ENCODE measurements around the gene RAD9A.

RAD9A gene

DNA sequence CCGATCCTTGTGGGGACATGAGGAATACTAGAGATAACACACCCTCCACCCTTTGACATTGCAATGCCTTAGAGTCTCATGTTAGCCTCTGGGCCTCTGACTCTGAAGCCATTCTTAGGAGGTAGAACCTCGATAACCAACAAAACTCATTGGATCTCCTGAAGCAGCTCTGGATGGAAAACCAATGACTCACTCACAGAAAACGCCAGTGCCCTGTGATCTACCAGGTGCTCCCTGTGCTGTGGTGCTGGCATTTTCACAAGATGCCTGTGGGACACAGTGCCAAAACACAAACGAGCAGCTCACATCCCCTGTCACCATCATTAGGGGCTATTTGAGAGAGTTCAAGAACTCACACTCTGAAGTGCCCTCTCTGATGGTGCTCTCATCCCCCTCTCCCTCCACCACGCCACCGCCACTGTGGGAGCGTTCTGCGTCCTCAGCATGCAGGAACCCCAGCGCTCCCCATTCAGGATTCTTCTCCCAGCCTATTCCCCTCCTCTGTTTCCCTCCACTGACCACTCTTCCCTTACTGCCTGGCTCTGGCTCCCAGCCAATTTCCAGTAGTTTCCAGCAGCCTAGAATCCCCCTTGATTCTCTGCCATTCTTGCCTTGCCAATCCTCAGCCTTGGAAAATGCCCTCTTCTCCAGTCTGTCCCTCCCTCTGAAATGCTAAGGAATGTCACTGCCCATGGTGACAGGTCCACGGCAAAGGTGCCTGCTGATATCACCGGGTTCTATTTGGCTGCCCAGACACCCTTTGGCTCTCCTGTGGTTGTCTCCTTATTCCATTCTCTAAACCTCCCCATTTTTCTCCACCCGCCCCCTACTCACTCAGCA, 33.7 kb upstream of the RAD9A start:
- DNase-seq (ENCODE audit: low read depth) = no peak

GRCh38 chr11:67364169-67364568, 27.6 kb upstream of the RAD9A start:
- no peak for DNase-seq (ENCODE audit: low read depth)

DNA sequence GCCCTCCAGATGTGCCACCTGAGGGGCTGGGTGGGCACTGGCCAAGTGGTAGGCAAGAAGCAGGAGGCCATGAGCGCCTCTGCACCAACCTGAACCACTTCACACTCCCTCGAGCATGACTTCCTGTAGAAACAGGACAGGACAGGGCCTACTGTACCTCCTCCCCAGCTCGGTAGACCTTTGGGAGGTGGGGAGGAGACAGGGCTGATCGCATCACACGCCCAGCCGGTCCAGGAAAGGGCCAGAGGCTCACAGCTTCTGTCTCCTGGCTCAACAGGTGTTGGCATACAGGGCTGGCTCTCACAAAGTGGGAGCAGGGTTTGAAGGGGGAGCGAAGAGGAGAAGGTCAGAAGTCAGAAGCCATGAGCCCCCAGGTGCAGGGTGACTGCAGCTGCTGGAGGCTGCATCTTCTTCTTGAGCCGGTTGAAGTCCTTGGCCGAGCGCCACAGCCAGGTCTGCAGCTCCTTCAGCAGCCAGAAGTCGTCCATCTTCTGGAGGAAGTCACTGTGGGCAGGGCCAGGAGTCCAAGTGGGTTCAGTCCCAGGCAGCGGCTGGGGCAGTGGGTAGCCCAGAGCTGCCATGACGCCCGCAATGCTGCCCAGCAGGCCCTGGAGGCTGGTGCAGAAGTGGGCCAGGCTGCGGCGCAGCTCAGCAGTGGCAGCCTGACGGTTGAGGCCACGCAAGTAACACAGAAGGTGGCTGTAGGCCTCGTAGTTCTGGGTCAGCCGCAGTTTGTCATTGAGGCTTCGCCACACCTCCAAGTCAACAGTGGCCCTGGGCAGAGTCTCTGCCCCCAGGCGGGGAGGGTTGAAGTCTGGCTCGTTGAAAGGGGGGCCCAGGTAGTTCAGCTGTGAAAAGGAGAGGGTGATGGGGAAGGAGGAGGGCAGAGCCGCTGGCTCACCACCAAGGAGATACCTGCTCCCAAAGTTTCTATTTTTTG, 26.7 kb upstream of the RAD9A start:
- no peak for DNase-seq (ENCODE audit: low read depth)

DNA sequence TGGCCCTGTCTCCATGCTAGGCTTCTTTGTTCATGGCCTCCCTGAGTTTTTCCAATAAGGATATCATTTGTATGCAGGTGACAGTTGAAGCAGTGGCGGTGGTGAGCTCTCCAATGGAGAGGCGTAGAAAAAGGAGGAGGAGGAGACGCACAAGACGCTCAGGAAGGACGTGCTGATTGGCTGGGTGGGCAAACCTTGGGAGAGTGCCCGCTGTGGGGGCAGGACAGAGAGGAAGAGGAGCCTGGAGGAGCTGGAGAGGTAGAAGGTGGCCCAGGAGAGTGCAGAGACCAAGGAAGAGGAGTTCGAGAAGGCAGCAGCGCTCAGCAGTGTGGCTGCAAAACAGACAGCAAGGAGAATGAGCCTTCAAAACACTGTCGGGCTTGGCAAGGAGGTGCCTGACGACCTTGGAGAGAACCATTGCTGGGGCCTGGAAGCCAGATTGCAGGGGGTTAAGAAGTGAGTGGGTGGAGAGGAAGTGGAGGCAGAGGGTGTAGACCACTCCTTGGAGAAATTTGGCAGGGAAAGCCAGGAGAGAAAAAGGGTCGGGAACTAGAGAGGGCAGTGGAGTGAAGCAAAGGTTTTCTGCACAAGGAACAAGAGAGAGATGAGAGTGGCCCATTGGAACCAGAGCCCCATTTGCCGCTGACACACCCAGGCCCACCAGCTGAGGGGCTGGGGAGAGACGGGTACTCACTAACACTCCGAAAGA, 25.9 kb upstream of the RAD9A start:
- no peak for DNase-seq (ENCODE audit: low read depth)

GRCh38 chr11:67366546-67366945, 25.2 kb upstream of the RAD9A start:
- no peak for DNase-seq (ENCODE audit: low read depth)

DNA sequence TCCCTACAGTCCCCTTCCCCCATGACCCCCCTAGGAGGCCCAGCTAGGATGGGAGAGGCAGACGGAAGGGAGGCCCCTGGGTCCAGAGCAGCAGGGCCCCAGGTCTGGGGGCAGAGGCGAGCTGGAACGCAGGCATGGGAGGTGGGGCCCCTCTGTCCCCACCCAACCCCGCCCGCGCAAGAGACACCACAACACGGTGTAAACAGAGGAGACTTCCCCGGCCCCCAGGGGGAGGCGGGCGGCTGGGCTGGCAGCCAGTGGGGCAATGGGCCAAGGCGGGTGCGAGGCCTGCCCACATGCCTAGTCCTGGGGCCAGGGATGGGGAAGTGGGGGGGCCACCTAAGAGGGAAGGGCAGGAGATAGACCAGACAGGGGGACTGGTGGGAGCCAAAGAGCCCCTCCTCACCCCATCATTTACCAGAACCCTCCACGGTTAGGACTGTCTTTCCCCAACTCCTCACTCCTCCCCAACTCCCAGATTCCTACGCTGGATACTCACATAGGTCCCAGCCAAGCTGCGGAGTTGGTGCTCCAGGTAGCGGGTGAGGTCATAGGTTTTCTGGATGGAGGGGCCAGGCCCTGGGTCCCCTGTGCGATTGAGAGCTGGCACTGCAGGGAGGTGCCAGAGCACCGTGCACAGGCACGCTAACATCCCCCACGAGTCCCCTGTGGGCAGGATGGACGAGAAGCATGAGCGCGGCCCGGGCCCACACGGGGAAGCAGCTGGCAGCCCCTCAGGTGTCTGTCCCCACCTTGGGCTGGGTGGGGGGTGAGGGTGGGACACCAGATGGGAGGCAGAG, 24.6 kb upstream of the RAD9A start:
- peak; percentile 43 for DNase-seq (ENCODE audit: low read depth)

DNA sequence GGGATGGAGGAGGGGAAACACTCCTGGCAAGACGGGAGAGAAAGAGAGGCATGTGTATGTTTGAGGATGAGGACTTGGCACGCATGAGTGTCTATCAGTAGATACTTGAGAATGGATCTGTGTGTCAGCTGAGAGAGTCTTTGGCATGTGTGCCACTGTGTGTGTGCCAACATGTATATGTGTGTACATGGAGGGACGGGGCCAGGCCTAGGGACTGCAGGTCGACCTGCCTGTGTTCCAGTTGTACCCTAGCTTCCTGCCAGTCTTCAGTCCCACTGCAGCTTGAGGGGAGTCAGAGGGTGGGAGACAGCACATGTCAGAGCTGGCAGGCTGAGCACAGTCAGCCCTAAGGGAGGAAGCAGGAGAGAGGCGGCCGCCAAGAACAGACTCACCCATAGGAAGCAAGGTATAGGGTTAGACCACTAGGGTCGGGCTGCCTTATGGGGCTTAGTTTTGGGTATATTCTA, 24.0 kb upstream of the RAD9A start:
- no peak for DNase-seq (ENCODE audit: low read depth)

- DNase-seq (ENCODE audit: low read depth) = no peak
Measured at GRCh38 chr11:67368621-67369020, 23.2 kb upstream of the RAD9A start.

- no peak for DNase-seq (ENCODE audit: low read depth)
Measured at GRCh38 chr11:67369275-67369674, 22.5 kb upstream of the RAD9A start.

DNA sequence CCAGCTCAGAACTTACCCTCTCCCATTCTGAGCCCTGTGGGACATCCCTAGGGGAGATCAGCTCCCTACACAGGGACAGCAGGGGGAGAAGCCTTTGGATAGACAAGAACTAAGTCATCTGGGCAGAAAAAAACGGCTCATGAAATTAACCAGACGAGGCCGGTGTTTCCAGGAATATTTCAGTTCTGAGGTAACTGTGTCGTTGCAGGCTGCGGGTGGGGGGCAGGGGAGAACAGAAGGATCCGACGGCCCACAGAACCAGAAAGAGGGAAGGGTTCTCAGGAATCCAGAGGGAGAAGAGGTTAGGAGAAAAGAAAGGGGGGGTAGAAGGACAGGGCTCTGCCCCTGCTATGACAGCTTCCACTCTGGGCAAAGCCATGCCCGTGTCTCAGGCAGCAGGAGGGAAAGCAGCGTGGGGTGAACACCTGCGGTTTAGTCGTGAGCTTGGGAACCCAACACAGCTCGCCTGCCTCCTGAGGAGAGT, 21.9 kb upstream of the RAD9A start:
- no peak for DNase-seq (ENCODE audit: low read depth)

DNA sequence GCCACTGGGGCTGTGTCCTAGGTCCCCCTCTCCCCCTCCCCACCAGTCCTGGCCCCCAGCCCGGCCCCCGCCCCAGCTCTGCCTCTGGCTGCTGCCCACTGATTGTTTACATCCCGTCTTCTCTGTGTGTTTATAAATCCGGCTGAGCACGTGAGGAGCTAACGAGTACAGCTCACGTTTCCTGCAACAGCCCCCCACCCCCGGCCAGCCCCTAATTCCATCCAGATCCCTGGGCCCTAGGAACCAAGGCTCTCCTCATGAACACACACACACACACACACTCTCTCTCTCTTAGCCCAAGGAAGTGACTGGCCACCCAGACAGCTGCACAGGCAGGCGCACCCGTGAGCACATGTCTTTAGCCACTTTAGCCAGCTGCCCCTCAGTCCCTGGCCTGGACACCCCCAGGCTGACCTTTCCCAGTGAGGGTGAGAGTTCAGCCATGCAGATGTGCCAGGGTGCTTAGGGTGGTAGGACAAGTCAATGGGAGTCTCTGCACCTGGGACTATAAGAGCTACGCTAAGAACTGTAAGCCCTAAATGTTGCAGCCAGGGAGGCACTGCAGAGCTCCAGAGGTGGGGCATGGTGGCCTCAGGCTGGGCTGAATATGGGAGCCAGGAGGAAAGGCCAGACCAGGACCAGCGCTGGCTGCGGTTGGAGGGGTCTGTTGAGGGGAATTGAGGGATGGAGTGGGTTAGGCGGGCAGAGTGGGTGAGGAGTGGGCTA, 21.3 kb upstream of the RAD9A start:
- peak; percentile 70 for DNase-seq (ENCODE audit: low read depth)

DNA sequence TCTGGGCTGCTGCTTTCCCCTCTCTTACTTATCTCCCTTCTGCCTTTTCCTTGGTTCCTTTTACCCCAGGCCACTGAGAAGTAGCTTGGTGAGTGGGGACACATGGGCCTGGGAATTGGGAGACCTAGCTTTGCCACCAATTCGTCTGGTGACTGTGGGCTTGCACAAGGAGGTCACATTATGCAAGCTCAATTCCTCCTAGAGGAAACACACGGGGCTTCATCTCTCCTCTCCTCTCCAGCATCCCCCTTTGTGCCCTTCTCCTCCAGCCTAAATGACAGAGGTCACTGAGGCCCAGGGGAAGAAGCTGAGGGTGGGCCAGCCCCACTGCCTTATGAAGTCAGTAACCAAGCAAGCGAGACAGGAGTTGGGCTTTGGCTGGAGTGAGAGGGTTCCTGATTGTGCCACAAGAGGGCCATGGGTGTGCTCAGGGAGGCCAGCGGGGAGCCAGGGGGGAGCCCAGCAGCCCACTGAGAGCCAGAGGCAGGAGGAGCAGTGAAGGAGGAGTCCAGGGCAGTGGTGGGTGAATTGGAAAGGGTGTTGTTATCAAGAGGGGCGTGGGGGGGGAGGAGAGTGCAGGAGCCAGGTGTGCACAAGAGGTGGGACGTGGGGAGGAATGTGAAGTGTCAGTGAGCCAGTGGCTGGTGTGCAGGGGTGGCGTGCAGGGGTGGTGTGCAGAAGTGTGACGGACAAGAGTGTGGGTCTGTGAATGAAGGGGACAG, 20.4 kb upstream of the RAD9A start:
- DNase-seq (ENCODE audit: low read depth) = peak; percentile 56

- no peak for DNase-seq (ENCODE audit: low read depth)
Measured at GRCh38 chr11:67371911-67372320, 19.9 kb upstream of the RAD9A start.

GRCh38 chr11:67372321-67372992, 19.3 kb upstream of the RAD9A start:
- DNase-seq (ENCODE audit: low read depth) = no peak

DNA sequence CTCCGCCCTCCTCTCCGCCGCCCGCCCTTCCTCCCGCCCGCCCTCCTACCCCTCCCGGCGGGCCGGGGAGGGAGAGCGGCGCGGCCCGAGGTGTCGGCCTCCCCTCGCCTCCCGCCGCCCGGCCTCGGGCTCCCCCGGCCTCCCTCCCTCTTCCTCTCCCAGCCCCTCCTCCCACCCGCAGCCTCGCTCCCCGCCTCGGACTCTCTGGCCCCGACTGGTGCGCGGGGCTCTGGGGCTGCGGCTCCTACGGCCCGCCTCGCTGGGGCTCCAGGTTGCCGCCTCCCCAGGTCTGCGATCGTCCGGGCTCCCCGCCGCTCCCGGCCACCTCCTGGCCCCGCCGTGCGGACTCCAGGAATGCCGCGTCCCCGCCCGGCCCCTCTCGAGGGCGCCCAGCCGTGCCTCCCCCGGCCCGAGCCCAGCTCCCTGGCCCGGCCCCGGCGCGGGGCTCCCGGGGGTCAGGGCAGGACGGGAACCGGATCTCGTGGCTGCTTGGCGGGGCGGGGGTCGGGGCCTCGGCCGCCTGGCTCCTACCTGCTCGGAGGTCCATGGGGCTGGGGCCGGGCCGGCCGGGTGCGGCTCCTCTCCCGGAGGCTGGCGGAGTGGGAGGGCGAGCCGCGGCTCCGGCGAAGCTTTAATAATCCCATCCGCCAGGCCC, 18.7 kb upstream of the RAD9A start, which contains the start of gene CLCF1:
Gene CLCF1, minus strand, starts transcription at position 606 of the 655 bp plus-strand sequence. Its CDS starts 59 bp downstream, at position 547.
- peak; percentile 77 for DNase-seq (ENCODE audit: low read depth)

DNA sequence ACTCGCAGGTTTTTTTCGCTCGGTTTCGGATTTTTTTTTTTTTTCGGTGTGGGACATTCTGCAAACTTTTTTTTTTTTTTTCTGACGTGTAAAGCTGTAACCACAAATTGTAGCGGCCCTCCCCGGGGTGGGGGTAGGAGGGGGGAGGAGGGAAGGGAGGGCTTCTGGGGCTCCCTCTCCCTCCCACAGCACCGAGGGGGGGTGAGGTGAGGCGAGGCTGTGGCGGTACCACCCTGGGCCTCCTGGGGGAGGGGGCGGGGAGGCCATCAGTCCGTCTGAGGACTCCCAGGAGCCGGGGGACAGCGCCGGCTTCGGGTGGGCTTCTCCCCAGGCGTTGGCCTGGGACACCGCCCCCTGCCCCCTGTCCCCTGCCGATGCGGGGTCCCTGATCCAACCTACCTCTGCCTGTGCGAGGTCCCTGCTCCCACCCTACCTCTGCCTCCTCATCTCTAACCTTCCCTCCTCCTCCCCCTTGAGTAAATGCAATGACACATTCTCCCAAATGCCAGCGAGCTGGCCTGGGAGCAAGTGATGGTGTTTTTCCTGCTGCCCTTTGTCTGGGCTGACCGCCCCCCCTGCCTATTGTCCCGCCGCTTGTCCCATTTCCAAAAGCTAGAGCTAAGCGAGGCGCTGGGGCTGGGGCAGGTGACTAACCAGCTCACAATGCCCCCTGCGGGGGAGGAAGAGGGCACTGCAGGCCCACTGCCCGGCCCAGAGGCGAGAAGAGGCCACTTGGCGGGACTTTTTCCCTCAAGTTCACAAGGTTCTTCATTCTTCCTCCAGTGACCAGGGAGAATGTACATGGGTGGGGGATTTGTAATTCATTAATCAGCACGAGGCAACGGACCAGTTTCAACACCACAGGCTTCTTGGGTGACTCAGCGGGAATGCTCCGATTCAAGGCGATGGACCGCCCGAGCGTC, 17.9 kb upstream of the RAD9A start:
- peak; percentile 99 for DNase-seq (ENCODE audit: low read depth)

DNA sequence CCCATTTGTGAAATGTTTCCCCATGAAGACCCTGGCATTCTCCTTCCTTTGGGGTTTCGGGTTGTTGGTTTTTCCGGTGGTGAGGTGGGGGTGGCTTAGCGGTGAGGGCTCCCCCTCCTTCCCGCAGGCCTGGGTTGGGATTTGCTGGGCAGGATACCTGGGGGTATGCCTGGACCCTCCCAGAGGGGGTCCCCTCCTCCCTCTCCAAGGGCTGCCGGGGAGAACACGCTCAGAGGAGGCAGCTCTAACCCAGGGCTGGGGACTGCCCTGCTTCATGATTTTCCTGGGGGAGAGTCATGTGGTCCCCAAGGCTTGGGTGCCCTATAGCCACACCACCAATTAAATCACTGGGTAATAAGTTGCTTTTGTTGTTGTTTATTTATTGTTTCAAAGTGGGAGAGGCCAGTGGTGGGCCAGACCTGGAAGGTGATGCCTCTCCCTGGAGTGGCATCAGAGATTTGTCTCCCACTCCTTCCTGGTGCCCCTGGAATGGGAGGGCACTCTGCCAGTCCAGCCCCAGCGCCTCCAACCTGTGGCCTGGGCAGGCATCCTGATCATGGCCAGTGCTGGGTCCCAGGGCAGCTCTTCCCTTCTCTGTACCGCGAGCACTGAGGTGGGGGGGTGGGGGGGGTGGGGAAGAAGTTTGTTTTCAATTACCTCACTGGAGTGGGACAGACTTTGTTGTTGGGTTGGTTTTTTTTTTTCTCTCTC, 17.1 kb upstream of the RAD9A start:
- no peak for DNase-seq (ENCODE audit: low read depth)
